OCI-LY3 (cell line): ENCODE measurements around the gene PREB.

Experiments
- CTCF ChIP-seq: fragments of 200-600, 300-600 bp; sonication (generic); IDR thresholded peaks from 2 replicates; pipeline ENCODE4 v1.5.1; 2014; ENCODE audit warnings: antibody characterized with exemption, low read length, low read depth
- EZH2phosphoT487 ChIP-seq: fragments of 200-600 bp; shearing (Covaris generic); IDR thresholded peaks from 2 replicates; pipeline ENCODE4 v1.6.1; 2018; ENCODE audit warnings: antibody characterized with exemption, mixed run types, low read depth

- TF ChIP-seq CTCF (no peak), EZH2phosphoT487 (no peak)
Measured at GRCh38 chr2:27083410-27084296, 50.8 kb downstream of the PREB start.
